HepG2 (cell line): ENCODE results near the gene NSFL1C. TPM values are rescaled to one million over a fixed set of nuclear protein-coding genes. Genes with fewer than 3 reads are reported as not detected.

Source experiments
- CCAR2 ChIP-seq: fragments of 200-400 bp; formaldehyde crosslinking; optimal IDR thresholded peaks from 2 replicates; pipeline ENCODE3; 2018; ENCODE audit warnings: low read depth, mild to moderate bottlenecking, low read length, moderate library complexity
- ETV5 ChIP-seq: IDR thresholded peaks from 2 replicates; pipeline ENCODE4 v1.6.1; 2018; ENCODE audit warnings: missing biosample characterization, missing genetic modification reagents, inconsistent platforms, borderline replicate concordance
- FOXM1 ChIP-seq: sonication (generic); formaldehyde crosslinking; IDR thresholded peaks from 2 replicates; pipeline ENCODE4 v1.5.0; 2020; ENCODE audit warnings: missing genetic modification reagents
- GABPB1 ChIP-seq: IDR thresholded peaks from 2 replicates; pipeline ENCODE4 v1.6.1; 2016; ENCODE audit warnings: mild to moderate bottlenecking, missing genetic modification reagents, moderate library complexity, missing compliant biosample characterization
- GATA4 ChIP-seq: sonication (generic); IDR thresholded peaks from 2 replicates; pipeline ENCODE4 v1.6.1; 2016; ENCODE audit warnings: antibody characterized with exemption, low read depth, borderline replicate concordance
- KDM2A ChIP-seq: sonication (generic); formaldehyde crosslinking; IDR thresholded peaks from 2 replicates; pipeline ENCODE4 v1.4.0; 2020; ENCODE audit warnings: low read depth, missing genetic modification reagents, borderline replicate concordance
- MAZ ChIP-seq, 2 experiments: sonication (generic) in 1 of 2; formaldehyde crosslinking in 1 of 2; IDR thresholded peaks; 2 replicates each; pipeline versions ENCODE4 v1.5.0 to v1.6.1; 2012 to 2020; ENCODE audit warnings: low read depth in 2 of 2, mild to moderate bottlenecking in 2 of 2, borderline replicate concordance in 1 of 2, improper control_type of control experiment in 1 of 2, low read length in 1 of 2, missing genetic modification reagents in 1 of 2, moderate library complexity in 1 of 2
- RAD21 ChIP-seq: fragments of 450-650 bp; formaldehyde crosslinking; IDR thresholded peaks from 2 replicates; pipeline ENCODE4 v1.5.0; 2020; ENCODE audit warnings: mild to moderate bottlenecking
- RARG ChIP-seq: sonication (generic); formaldehyde crosslinking; IDR thresholded peaks from 2 replicates; pipeline ENCODE4 v1.4.0; 2020; ENCODE audit warnings: low read depth, mild to moderate bottlenecking, missing genetic modification reagents
- SIN3A ChIP-seq: IDR thresholded peaks from 2 replicates; pipeline ENCODE4 v1.6.1; 2011; ENCODE audit warnings: low read depth, mild to moderate bottlenecking, control low read depth, low read length, borderline replicate concordance
- SSRP1 ChIP-seq: IDR thresholded peaks from 2 replicates; pipeline ENCODE4 v1.6.1; 2016; ENCODE audit warnings: control low read depth
- TAF15 ChIP-seq: fragments of 200-400 bp; formaldehyde crosslinking; IDR thresholded peaks from one replicate; pipeline ENCODE4 v1.6.1; 2018; ENCODE audit warnings: mild to moderate bottlenecking, low read depth, low read length; ENCODE audit not compliant: poor library complexity, severe bottlenecking
- TCF7L2 ChIP-seq: IDR thresholded peaks from 2 replicates; pipeline ENCODE4 v1.6.1; 2011; ENCODE audit warnings: mild to moderate bottlenecking, low read depth, low read length, moderate library complexity
- ZNF788 ChIP-seq: sonication (generic); formaldehyde crosslinking; IDR thresholded peaks from 2 replicates; pipeline ENCODE4 v1.5.0; 2020; ENCODE audit warnings: mild to moderate bottlenecking, missing genetic modification reagents, borderline replicate concordance
- ZSCAN29 ChIP-seq: sonication (generic); formaldehyde crosslinking; conservative IDR thresholded peaks from 2 replicates; pipeline ENCODE4 v1.4.0; 2020; ENCODE audit warnings: mild to moderate bottlenecking, missing genetic modification reagents
- polyA plus RNA-seq, 8 experiments: library from polyadenylated mRNA; depleted of rRNA in 3 of 8; stranded (reverse) in 7 of 8; unstranded in 1 of 8; fragments of >200 nt; fragmentation: Illumina TruSeq in 4 of 8; extraction: Trizol in 4 of 8; gene quantifications; 2 replicates each; pipeline versions ENCODE4 v1.2.1 to v1.2.3, GENCODE V29; 2011 to 2016; ENCODE audit warnings: low read depth in 4 of 8, missing spikeins in 1 of 8, mixed read lengths in 1 of 8; ENCODE audit not compliant: insufficient read depth in 1 of 8
- total RNA-seq, 5 experiments: library from RNA; depleted of rRNA; stranded (reverse); fragments of >200 nt; fragmentation: Illumina TruSeq; extraction: Trizol; gene quantifications; 2 replicates each; pipeline ENCODE4 v1.2.3, GENCODE V29; 2016; ENCODE audit warnings: low read depth in 1 of 5
- TF ChIP-seq, protein P1 (sequence below): sonication (generic); formaldehyde crosslinking; IDR thresholded peaks from 2 replicates; pipeline ENCODE4 v1.5.0; 2020; ENCODE audit warnings: missing genetic modification reagents
- TF ChIP-seq, protein P2 (sequence below): sonication (generic); formaldehyde crosslinking; IDR thresholded peaks from 2 replicates; pipeline ENCODE4 v1.5.1; 2020; ENCODE audit warnings: mild to moderate bottlenecking, missing genetic modification reagents, borderline replicate concordance
- TF ChIP-seq, protein P3 (sequence below): sonication (generic); formaldehyde crosslinking; IDR thresholded peaks from 2 replicates; pipeline ENCODE4 v1.4.0; 2020; ENCODE audit warnings: missing genetic modification reagents
- TF ChIP-seq, protein P4 (sequence below): sonication (generic); formaldehyde crosslinking; IDR thresholded peaks from 2 replicates; pipeline ENCODE4 v1.9.0; 2021; ENCODE audit warnings: missing genetic modification reagents, mild to moderate bottlenecking, borderline replicate concordance
- TF ChIP-seq, protein P5 (sequence below): sonication (generic); formaldehyde crosslinking; IDR thresholded peaks from 2 replicates; pipeline ENCODE4 v1.4.0; 2020; ENCODE audit warnings: missing genetic modification reagents
- TF ChIP-seq, protein P6 (sequence below): sonication (generic); formaldehyde crosslinking; IDR thresholded peaks from 2 replicates; pipeline ENCODE4 v1.4.0; 2020; ENCODE audit warnings: mild to moderate bottlenecking, low read depth, missing genetic modification reagents

The NSFL1C gene
- total and polyA plus RNA-seq, 2 of the 13 experiments (the other 11 are each of a cell fraction or from before 2014, with no cell fraction given): 22.9 to 62.7 TPM

- TF ChIP-seq TAF15 (no peak), MAZ (IDR thresholded peaks at IDR 0.05; ENCODE audit: borderline replicate concordance, low read depth, low read length) (peak; percentile 57; the same call in 1 of the 2 replicates), MAZ (CRISPR knock-in tag; IDR thresholded peaks at IDR 0.05; ENCODE audit: low read depth) (peak; percentile 88), RARG (0 out of 2 replicates have a peak, but pooled peaks have one; percentile 54), KDM2A (peak; percentile 85; the same call in 1 of the 2 replicates), GATA4 (peak; percentile 40; the same call in 1 of the 2 replicates), SSRP1 (no peak), ZSCAN29 (CRISPR knock-in tag) (peak; percentile 59; the same call in 1 of the 2 replicates), FOXM1 (CRISPR knock-in tag) (no peak), ETV5 (CRISPR knock-in tag) (peak; percentile 100), SIN3A (peak; percentile 100), GABPB1 (CRISPR knock-in tag) (peak; percentile 97), RAD21 (peak; percentile 71), TCF7L2 (no peak), ZNF788 (CRISPR knock-in tag) (peak; percentile 90), CCAR2 (no peak)
- TF ChIP-seq, protein P1, sequence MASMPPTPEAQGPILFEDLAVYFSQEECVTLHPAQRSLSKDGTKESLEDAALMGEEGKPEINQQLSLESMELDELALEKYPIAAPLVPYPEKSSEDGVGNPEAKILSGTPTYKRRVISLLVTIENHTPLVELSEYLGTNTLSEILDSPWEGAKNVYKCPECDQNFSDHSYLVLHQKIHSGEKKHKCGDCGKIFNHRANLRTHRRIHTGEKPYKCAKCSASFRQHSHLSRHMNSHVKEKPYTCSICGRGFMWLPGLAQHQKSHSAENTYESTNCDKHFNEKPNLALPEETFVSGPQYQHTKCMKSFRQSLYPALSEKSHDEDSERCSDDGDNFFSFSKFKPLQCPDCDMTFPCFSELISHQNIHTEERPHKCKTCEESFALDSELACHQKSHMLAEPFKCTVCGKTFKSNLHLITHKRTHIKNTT (CRISPR knock-in tag): no peak
- TF ChIP-seq, protein P2, sequence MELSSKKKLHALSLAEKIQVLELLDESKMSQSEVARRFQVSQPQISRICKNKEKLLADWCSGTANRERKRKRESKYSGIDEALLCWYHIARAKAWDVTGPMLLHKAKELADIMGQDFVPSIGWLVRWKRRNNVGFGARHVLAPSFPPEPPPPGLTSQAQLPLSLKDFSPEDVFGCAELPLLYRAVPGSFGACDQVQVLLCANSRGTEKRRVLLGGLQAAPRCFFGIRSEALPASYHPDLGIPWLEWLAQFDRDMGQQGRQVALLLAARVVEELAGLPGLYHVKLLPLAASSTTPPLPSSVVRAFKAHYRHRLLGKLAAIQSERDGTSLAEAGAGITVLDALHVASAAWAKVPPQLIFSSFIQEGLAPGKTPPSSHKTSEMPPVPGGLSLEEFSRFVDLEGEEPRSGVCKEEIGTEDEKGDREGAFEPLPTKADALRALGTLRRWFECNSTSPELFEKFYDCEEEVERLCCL (CRISPR knock-in tag): peak; percentile 76; the same call in 1 of the 2 replicates
- TF ChIP-seq, protein P3, sequence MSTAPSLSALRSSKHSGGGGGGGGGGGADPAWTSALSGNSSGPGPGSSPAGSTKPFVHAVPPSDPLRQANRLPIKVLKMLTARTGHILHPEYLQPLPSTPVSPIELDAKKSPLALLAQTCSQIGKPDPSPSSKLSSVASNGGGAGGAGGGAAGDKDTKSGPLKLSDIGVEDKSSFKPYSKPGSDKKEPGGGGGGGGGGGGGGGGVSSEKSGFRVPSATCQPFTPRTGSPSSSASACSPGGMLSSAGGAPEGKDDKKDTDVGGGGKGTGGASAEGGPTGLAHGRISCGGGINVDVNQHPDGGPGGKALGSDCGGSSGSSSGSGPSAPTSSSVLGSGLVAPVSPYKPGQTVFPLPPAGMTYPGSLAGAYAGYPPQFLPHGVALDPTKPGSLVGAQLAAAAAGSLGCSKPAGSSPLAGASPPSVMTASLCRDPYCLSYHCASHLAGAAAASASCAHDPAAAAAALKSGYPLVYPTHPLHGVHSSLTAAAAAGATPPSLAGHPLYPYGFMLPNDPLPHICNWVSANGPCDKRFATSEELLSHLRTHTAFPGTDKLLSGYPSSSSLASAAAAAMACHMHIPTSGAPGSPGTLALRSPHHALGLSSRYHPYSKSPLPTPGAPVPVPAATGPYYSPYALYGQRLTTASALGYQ (CRISPR knock-in tag): no peak; the same call in 1 of the 2 replicates
- TF ChIP-seq, protein P4, sequence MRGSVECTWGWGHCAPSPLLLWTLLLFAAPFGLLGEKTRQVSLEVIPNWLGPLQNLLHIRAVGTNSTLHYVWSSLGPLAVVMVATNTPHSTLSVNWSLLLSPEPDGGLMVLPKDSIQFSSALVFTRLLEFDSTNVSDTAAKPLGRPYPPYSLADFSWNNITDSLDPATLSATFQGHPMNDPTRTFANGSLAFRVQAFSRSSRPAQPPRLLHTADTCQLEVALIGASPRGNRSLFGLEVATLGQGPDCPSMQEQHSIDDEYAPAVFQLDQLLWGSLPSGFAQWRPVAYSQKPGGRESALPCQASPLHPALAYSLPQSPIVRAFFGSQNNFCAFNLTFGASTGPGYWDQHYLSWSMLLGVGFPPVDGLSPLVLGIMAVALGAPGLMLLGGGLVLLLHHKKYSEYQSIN: no peak
- TF ChIP-seq, protein P5, sequence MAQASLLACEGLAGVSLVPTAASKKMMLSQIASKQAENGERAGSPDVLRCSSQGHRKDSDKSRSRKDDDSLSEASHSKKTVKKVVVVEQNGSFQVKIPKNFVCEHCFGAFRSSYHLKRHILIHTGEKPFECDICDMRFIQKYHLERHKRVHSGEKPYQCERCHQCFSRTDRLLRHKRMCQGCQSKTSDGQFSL (CRISPR knock-in tag): no peak; the same call in 1 of the 2 replicates
- TF ChIP-seq, protein P6, sequence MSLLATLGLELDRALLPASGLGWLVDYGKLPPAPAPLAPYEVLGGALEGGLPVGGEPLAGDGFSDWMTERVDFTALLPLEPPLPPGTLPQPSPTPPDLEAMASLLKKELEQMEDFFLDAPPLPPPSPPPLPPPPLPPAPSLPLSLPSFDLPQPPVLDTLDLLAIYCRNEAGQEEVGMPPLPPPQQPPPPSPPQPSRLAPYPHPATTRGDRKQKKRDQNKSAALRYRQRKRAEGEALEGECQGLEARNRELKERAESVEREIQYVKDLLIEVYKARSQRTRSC (CRISPR knock-in tag): 0 out of 2 replicates have a peak, but pooled peaks have one; percentile 4
Measured at GRCh38 chr20:1392693-1393506, 73.7 kb downstream of the NSFL1C start, which contains the start of gene FKBP1A (continued).
